HG02623 (cell line): ENCODE measurements around the gene PRSS1.
A peak's percentile ranks its signal among the peaks of the same experiment; 100 is the strongest.
"Not testable (repeated sequence)": the region's sequence is repeated elsewhere in the genome, so short reads cannot be mapped to it uniquely, and the experiment has no call there.

Source experiments
- ATAC-seq: cut with Tn5 transposase; IDR thresholded peaks from one replicate; pipeline ENCODE4 v1.9.1; 2021; ENCODE audit warnings: moderate library complexity; ENCODE audit not compliant: unreplicated experiment

The PRSS1 gene

GRCh38 chr7:142772673-142773072, 23.4 kb downstream of the PRSS1 start:
- ATAC-seq = no peak

DNA sequence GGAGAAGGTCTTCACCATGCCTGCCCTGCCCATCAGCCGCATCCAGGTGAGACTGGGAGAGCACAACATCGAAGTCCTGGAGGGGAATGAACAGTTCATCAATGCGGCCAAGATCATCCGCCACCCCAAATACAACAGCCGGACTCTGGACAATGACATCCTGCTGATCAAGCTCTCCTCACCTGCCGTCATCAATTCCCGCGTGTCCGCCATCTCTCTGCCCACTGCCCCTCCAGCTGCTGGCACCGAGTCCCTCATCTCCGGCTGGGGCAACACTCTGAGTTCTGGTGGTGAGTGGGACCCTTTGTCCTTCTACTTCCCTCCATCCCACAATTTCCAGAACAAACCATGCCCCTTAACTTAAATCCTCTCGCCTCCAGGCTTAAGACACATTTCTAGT, 24.0 kb downstream of the PRSS1 start:
- ATAC-seq = no peak

DNA sequence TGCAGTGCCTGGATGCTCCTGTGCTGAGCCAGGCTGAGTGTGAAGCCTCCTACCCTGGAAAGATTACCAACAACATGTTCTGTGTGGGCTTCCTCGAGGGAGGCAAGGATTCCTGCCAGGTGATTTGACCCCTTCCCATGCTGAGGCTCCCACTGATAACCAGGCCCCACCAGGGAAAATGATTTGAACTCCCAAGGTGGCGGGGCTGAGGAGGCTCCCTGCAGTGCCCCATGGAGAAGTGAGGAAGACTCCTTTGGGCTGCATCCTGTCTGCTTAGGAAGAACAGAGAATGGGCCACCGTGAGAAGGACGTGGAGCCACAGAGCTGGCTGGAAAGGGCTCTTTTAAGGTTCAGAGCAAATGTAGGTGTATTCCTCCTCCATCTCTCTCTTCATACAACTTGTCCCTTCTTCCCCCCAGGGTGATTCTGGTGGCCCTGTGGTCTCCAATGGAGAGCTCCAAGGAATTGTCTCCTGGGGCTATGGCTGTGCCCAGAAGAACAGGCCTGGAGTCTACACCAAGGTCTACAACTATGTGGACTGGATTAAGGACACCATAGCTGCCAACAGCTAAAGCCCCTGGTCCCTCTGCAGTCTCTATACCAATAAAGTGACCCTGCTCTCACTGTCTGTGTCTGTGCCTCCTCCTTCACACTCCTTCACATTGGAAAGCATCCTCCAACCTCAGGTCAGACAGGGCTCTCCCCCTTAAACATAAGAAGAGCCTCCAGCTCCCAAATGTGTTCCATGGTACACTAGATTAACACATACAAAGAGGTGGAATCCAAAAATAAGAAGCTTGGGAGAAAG, 24.9 kb downstream of the PRSS1 start:
- no peak for ATAC-seq

DNA sequence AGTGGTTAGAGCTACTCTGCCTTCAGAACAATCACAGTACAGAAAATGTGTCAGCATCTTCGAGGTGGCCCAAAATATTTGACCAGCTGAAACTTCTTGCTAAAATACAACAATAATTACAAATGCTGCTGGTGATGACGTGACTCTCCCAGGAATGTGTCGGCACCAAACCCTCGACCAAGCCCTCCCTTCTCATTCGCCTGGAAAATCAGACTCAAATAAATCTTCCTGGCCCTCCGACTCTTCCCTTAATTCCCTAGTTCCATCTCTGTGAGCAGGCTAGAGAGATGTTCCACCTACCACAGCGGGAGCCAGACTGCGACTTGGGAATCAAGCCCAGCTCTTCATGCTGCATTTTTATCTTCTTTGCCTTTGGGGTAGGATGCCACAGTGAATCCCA, 25.6 kb downstream of the PRSS1 start:
- no peak for ATAC-seq

DNA sequence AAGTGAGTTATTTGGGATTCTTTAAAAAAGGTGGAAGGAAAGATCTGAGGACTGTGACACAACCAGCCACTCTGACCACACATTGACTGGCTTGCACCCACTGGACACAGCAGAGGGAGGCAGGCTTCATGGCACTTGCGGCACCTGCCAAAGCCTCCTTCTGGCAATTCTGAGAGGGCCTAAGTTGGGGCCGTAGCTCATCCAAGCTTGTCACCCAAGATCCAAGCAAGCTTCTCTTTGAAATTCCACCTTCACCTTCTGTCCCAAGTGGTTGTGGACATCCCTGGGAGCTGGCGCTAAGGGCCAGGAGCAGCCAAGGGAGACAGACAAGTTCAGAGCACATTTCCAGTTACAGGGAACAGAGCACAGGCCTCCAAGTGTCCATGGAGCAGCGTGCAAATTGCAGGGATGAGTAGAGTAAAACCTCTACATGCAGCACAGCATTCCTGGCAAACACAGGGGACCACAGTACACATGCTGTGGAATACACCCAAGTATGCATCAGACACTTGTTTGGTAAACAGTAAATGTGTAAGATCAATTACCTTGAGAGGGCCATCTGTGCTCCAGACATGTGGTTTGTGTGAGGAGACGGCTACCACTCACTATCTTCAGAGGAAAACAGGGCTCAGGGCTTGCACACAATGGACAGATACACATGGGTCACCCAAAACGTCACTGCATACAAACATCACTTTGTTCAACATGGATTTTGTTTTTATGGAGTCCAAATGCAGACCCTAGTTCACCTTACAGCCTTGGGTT, 26.3 kb downstream of the PRSS1 start:
- not testable (repeated sequence) for ATAC-seq

- ATAC-seq = no peak
These were observed 27.1 kb downstream of the PRSS1 start for GRCh38 chr7:142776206-142776844.

DNA sequence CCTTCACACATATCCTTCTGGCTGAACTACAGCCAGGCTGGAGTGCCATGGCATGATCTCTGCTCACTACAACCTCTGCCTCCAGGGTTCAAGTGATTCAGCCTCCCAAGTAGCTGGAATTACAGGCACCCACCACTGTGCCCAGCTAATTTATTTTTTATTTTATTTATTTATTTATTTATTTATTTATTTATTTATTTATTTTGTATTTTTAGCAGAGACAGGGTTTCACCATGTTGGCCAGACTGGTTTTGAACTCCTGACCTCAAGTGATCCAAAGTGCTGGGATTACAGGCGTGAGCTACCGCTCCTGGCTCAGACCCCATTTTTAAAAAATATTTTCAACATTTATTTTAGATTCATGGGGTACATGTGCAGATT, 27.6 kb downstream of the PRSS1 start:
- not testable (repeated sequence) for ATAC-seq

- no peak for ATAC-seq
These were observed 28.0 kb downstream of the PRSS1 start for GRCh38 chr7:142777318-142777717.

DNA sequence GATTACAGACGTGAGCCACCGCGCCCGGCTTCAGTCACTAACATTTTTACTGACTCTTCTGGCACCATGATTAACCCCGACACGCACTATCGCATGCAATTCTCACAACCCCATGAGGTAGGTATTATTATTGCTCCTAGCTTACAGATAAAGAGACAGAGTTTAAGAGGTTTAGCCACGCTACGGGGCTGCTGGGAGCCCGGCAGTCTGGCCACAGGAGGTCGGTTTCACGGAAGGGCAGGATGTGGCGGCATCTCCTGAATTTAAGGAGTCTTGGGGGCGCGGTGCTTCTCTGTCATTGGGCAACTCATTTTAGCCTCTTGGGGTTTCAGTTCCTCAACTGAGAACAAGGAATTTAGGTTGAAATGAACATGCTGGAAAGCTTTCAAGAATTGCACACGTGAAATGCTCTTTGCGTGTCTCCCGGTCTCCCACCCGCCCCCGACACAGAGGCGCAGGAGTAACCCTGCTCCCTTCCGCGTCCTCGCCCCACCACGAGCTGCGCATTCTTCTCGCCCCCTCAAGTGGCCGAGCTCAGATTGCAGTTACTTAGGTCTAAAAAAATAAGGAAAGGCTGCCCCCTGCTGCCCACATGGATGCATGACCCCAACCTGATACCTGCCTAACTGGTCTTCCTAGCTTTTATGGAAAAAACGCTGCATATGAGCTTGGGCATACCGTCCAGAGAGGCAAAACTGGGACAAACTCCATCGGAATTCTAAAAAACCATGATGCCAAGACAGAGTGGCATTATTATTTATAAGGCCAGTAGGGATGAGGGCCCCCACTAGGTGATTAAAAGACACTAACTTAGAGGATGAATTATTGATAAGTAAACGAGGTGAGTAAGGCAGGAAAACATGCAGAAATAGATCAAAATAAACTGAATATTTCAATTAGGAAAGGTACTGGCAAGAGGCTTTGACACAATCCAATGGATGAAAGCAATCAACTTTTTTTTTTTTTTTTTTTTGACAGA, 33.9 kb downstream of the PRSS1 start:
- ATAC-seq = peak; percentile 86

DNA sequence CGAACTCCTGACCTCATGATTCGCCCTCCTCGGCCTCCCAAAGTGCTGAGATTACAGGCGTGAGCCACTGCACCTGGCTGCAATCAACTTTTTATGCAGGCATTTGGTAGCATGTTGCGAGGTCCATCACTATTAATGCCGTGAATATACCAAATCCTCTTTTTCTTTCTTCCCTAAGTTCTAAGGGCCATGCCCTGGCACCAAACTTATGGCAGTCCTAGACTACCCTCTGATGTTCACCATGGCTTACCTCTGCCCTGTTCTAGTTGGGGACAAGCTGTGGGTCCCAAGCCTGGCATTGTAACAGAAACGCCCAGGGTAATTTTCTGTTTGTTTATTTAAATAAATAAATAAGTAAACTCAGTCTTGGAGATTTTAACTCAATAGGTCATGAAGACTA, 34.8 kb downstream of the PRSS1 start:
- ATAC-seq = no peak

DNA sequence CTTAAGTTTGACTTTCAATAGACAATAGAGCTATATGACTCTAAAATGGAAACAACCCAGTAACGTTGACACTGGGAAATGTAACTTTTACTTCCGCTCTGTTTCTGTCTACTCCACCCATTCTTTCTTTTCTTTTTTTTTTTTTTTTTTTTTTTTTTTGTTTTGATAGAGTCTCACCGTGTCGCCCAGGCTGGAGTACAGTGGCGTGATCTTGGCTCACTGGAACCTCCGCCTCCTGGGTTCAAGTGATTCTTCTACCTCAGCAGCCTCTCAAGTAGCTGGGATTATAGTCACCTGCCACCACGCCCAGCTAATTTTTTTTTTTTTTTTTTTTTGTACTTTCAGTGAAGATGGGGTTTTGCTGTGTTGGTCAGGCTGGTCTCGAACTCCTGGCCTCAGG, 35.4 kb downstream of the PRSS1 start:
- ATAC-seq = no peak

- ATAC-seq = no peak
These were observed 36.6 kb downstream of the PRSS1 start for GRCh38 chr7:142785841-142786250.

DNA sequence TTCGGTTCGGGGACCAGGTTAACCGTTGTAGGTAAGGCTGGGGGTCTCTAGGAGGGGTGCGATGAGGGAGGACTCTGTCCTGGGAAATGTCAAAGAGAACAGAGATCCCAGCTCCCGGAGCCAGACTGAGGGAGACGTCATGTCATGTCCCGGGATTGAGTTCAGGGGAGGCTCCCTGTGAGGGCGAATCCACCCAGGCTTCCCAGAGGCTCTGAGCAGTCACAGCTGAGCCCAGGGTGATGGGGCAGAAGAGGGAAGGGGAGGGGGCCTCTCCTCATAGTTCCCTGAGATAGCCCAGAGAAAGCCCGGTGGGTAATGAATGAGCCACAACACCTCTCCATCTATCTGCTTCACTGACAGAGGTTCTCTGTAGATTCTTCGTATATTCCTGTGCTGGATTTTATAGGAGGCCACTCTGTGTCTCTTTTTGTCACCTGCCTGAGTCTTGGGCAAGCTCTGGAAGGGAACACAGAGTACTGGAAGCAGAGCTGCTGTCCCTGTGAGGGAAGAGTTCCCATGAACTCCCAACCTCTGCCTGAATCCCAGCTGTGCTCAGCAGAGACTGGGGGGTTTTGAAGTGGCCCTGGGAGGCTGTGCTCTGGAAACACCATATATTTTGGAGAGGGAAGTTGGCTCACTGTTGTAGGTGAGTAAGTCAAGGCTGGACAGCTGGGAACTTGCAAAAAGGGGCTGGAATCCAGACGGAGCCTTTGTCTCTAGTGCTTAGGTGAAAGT, 37.9 kb downstream of the PRSS1 start:
- ATAC-seq = no peak

DNA sequence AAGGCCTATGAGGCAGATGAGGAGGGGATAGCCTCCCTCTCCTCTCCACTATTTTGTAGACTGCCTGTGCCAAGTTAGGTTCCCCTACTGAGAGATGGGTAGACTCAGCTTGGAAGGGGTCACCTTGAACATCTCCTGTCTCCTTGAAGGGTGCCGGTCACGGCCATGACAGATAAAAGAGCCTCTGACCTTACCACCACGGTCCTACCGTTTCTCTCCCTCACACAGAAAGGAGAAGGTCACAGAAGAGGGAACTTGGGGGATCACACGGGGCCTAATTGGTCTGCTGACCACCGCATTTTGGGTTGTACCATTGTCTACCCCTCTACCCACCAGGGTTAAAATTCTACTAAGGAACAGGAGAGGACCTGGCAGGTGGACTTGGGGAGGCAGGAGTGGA, 38.5 kb downstream of the PRSS1 start:
- ATAC-seq = no peak

DNA sequence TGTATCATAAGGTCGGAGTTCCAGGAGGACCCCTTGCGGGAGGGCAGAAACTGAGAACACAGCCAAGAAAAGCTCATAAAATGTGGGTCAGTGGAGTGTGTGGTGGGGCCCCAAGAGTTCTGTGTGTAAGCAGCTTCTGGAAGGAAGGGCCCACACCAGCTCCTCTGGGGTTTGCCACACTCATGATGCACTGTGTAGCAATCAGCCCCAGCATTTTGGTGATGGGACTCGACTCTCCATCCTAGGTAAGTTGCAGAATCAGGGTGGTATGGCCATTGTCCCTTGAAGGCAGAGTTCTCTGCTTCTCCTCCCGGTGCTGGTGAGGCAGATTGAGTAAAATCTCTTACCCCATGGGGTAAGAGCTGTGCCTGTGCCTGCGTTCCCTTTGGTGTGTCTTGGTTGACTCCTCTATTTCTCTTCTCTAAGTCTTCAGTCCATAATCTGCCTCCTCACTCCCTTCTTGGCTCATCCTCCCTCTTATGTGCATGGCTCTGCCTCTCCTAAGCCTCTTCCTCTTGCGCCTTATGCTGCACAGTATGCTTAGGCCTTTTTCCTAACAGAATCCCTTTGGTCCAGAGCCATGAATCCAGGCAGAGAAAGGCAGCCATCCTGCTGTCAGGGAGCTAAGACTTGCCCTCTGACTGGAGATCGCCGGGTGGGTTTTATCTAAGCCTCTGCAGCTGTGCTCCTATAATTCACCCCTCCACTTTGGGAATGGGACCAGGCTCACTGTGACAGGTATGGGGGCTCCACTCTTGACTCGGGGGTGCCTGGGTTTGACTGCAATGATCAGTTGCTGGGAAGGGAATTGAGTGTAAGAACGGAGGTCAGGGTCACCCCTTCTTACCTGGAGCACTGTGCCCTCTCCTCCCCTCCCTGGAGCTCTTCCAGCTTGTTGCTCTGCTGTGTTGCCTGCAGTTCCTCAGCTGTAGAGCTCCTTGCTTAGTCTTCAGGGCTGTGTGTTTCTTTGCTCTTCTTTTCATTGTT, 39.3 kb downstream of the PRSS1 start:
- no peak for ATAC-seq

DNA sequence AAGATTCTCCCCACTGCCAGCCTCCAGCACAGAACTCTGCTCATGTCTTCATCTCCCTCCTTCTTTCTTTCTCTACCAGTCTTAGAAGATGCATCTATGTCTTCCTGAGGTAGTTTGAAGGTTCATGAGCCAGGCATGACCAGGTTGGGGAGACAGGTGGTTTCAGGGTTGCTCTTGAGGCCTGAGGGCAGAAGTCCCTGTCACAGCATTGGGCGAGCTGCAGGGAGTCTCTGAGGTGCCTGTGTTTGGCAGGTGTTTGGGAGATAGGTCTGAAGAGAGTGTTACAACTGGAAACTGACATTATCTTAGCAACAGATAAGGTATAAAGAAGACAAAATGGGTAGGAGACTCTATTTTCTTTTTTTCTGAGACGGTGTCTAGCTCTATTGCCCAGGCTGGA, 40.2 kb downstream of the PRSS1 start:
- ATAC-seq = no peak

DNA sequence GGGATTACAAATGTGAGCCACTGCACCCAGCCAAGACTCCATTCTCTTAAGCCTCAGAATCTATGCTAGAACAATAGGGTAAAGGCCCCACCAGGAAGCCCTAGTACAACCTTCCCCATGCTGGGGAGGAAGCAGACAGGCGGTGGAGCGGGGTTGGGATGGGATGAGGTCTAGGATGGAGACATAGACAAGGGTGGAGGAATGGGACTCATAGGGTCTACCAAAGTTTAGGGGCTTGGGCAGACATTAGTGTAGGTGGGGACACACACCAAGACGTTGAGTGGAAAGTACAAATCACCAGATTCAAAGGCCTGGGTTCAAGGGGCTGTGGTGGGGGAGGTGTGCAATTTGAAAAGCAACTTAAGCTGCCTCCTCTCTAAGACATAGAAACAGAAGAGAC, 40.8 kb downstream of the PRSS1 start:
- ATAC-seq = no peak

GRCh38 chr7:142790555-142790954, 41.3 kb downstream of the PRSS1 start:
- ATAC-seq = no peak

- no peak for ATAC-seq
These were observed 42.2 kb downstream of the PRSS1 start for GRCh38 chr7:142791502-142791901.
